Activated T-helper 9 cell treated with anti-CD3 and anti-CD28 coated beads, Interleukin-2, amount 50 U/mL, for 16 hours (primary cell): ENCODE results near the gene PSMD1.
"Not testable (repeated sequence)": the region's sequence is repeated elsewhere in the genome, so short reads cannot be mapped to it uniquely, and the experiment has no call there.

Experiments
- DNase-seq: peaks from one replicate; pipeline ENCODE4 v3.0.0-alpha.2; 2020; ENCODE audit warnings: low read depth

PSMD1 gene

DNA sequence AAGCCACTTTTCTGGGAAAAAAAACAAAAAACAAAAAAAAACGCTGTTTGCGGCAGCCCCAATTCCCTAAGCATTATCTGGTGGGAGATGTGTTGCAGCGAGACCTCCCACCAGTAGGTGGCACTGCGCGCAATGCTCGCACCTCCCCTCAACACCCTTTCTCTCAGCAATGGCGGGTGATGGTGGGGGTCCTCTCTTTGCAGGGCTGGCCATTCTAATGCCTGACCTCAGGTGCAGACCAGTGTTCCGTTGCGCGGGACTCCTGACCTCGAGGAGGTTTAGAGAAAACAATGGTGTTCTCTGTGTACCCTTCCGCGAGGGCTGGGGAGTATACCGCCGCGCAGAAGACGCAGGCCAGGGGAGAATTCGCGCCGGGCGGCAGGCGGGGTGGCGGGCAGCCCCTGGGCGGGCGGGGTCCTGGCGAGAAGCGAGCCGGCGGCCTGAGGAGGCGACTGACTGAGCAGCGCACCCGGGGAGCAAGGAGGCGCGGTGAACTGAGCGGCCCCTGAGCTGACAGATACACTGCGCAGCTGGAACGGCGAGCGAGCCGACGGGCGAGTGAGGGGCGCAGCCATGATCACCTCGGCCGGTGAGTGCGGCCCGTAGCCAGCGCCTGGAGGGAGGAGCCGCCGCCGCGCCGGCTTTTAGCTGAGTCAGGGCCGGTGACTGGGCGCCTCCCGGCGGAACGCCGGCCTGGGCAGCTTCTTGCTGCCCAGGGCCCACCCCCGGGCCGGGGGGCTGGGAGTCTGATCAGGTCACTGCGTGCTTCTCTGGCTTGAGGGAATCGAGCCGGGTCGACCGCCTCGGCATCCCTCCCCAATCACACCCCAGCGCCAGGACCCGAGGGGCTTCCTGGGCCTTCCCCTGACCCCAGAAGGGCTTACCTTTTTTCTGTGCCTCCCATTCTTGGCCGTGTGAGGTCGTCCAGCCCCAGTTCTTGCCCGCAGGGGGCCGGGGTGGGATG, at the start of gene PSMD1:
PSMD1 (plus strand) TSS at position 415 of the 964 bp plus-strand sequence; CDS start at position 574, 159 bp downstream.
- peak; percentile 90 for DNase-seq

DNA sequence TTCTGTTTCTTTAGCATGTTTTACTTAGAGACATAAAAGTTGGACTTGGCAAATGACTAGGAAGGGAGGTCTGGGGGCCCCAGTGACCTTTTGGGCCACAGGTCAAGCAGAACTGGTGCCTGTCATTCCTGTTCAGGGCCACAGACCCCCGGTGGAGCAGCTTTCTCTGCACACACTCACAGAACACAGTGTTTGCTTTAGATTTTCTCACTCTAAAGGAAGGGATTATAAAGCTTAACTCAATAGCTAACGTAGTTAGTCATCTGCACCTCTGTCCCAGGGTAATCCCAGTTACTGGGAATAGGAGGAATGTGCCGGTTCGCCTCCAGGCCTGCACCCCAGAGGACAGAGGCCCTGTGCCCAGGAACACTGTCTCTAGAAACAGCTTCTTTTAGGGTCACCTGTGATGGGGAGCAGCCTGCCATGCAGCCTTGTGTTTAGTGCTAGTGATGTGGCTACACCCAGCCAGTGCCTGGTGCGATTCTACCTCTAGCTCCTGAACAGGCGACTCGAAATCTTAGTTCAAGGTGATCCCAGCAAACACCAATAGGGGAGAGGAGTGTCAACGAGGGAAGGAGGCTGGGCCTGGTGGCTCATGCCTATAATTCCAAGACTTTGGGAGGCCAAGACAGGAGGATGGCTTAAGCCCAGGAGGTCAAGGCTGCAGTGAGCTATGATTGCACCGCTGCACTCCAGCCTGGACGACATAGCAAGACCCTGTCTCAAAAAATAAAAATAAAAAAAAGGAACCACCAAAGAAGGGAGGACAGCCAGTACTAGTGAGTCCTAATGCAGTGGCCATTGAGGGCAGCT, 49.2 kb upstream of the PSMD1 start:
- DNase-seq: no peak

DNA sequence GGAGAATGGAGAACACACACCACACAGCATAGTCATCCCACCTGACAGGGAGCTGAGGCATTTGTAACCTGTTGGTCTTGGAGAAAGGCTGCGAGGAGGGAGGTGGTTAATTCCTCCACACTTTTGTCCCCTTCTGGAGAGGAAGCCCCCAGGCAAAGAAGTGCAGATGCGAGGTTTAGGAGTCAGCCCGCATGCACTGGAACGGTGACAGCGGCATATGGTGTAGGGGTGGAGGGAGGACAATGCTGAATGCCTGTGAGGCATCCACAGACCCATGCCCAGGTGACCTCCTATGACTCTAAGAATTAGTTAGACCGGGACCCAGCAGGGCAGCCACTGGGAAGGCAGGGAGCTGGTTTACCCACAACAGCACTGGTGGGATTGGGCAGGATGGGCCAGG, 48.5 kb upstream of the PSMD1 start:
- no peak for DNase-seq

DNA sequence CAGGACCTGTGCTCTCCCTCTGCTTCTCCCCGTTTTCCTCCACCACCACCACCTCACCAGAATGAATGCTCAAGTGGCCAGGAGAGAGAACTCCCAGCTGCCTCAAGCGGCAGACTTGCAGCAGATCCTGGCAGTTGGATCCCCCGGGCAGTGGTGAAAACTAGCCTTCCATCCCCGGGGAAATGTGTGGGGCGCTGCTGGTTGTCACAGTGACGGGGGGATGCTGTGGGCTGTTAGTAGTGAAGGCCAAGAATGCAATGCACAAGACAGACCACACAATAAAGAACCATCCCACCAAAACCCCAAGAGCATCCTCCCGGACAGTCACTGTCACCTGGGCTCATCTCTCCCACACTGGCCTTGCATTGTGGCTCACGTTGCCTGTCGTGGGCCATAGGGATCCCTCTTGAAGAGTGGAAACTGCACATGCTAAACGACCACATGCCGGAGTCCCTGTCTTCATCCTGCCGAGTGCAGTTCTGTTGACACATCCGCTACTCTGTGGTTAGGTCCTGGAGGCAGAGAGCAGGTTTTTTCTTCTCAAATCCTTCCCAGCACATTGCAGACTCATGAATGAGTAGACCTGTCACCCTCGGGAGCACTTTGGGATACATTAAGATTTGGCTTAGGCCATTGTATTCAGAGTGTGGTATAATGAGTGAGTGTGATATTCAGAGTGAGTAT, 47.3 kb upstream of the PSMD1 start:
- DNase-seq: no peak

DNA sequence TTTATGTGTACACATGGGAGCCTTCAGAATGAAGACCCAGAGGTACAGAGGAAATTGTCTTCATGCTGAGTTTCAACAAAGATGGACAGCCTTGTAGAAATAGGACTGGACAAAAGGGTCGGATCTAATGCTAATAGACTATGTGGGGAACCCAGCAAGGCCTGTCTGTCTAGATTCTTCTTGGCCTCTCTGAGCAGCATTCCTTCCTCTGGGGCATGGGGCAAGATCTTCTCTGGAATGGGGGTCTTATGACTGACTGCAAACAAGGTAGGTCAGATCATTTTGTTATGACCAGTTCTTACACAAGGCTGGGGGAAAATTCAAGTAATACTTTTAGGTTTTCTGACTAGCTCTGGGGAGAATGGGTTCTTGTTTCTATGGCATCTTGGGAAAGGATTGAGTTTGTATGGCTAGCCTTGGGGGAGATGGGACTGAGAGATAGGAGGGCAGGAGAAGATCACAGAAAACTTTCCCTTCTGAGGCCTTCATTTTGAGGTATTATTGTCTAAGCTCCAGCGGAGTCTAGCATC, 46.4 kb upstream of the PSMD1 start:
- no peak for DNase-seq

DNA sequence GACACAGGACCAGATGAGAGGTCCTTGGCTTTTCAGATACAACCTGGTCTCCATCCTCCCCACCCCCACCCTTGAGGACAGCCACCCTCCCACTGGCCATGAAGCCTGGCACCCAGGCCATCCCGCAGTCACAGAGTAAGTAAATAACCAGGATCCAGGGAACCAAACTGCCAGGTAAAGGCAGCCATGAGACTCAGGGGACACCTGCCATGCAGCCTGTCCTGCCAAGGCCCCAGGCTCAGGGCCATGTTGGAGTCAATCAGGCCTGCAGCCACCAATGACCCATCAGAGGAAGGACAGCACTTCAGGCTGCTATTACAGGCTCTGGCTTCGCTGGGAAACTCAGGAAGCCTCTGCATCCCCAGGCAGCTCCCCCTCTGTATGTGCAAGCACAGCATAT, 45.1 kb upstream of the PSMD1 start:
- DNase-seq: no peak

DNA sequence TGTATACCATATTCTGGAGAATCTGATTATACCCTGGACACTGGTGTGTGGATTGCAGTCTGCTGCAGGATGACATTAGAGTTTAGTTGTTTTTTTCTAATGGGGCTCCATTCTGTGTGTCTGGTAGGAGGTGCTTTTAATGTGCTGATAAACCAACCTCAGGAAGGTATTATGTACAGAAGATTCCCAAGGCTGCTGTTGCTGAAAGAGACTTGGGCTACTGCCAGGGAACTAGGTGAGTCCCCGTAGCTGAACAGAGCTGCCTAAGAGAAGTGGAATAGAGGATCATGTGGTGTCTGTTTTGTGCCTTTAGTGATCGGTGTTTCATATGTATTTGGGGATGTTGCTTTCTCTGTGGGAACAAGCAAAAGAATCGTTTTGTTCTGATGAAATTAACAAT, 44.2 kb upstream of the PSMD1 start:
- no peak for DNase-seq

DNA sequence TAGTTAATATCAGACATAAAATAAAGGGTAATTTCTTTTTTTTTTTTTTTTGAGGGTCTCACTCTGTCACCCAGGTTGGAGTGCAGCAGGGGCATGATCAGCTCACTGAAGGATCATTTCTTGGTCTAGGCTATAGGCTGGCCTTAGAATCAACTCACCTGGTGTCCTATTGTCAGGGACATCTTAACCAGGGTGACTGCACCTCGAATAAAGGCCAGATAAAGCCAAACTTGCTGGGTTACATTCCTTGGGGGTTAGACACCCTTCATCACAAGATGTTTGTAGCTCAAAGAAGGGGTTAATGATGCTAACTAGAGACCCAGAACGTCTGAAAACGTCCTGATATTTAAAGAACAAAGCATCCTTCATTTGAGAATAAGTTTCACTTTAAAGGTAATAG, 42.8 kb upstream of the PSMD1 start:
- no peak for DNase-seq

DNA sequence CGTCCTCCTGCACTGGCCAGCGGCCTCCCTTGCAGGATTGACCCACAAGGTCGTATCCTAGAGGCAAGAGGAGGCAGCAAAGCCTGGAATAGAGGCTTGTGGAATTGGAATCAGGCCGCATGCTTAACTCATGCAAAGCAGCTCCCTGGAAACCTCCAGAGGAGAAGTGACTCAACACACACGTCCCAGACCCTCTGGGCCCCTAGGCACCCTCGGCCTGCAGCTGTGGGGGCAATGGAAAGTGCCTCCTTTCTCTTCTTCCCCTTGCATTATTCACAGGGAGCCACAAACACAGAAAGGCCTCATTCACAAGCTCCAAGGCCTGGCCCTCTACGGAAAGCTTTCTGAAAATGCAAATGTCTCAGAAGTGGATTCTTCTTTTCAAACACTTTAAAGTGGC, 41.2 kb upstream of the PSMD1 start:
- DNase-seq: no peak

DNA sequence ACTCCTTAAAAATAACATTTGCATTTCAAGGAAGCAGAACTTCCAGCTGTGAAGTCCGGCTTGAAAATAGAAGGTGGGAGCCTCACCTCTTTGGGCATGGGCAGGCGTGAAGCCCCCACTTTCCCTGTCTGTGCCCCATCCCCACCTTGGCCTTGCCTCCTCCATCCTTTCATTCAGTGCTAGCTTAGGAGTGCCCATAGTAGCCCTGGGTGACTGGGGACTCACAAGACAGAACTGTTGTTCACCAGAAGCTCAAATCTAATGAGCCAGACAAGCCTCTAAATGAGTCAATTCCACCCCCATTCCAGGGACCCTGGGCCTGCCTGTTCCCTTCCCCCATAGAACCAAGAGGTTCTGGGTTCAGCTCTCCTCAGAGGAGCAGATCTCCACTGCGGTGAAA, 40.7 kb upstream of the PSMD1 start:
- DNase-seq: no peak

DNA sequence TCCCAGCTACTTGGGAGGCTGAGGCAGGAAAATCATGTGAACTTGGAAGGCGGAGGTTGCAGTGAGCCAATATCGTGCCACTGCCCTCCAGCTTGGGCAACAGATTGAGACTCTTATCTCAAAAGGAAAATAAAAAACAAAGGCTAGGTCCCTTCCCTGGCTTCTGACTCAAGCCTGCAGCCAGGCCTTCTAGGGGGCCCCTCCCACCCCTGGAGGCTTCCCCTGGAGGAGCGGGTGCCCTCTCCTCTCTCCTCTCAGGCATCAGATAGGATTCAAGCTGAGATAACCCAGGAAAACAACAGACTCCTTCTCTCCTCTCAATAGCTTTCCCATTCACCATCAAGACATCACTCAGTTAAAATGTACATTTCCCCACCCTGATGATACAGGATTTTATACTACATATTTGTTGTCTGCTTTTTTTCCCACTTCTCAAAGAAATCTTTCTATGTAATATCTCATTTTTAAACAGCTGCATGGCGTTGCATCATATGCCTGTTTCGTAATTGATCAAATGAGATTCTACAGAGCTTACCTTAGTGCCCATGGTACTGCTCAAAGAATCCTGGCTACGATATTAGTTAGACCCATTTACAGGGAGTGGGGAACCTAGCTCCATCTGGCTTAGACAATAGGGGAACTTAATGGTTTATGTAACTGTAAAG, 40.0 kb upstream of the PSMD1 start:
- no peak for DNase-seq

DNA sequence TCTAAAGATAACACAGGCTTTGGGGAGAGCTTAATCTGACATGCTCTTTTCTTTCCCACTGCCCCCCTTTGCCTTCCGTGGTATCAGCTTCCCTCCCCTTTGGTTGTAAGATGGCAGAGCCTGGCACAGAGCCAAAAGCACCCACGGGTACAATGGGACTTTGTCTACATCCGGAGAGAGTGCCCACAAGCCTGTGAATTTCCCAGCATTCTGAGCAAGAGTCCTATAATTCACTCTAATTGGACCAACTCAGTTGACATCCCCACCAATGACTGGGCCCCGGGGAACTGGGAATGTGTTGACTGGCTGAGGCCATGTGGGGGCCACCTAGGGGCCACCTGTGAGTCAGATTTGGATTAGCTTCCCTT, 39.5 kb upstream of the PSMD1 start:
- no peak for DNase-seq

DNA sequence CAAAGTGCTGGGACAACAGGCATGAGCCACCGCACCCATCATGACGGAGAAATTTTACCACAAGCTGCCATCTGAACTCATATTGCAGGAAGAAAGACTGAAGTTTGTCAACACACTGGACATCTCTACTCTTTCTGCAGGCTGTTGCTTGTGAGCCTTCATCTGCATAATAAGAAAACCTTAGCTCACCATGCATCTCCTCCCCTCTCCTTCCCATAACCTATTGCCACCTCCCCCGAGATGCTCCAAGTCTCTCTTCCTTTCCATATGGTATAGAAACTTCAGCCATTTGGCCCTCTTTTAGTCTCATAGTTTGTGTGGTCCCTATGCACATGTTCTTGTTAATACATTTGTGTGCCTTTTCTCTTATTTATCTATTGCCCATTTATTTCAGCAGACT, 38.5 kb upstream of the PSMD1 start:
- DNase-seq: no peak

DNA sequence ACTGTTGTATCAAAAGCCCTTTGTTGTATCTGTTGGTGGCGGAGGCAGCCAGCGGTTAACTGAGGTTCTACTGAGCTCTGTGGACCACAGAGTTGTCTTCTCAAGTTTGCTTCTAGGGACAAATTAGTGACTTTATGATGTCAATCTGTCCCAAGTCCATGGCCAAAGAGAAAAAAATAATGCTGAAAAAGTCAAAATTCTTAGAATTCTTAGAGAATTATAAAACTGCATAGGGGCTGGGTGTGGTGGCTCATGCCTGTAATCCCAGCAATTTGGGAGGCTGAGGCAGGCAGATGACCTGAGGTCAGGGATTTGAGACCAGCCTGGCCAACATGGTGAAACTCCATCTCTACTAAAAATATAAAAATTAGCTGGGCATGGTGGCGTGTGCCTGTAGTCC, 31.6 kb upstream of the PSMD1 start:
- not testable (repeated sequence) for DNase-seq

DNA sequence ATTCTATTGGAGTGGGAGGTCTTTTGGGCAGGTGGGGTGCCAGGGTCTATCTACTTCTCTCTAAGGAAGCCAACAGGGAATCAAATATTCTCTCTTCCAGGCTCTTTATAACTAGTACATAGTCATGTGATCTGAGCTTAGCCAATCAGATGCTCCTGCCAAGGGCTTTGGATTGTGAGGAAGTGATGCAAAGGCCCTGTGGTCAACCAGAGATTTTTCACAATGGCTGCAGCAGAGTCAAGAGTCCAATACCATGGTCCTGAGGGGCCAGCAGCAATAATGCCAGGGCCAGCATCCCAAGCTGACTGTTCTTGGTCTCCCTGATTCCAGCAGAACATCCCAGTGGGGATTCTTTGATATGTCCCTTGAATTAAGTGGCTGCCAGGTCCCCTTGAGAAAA, 27.8 kb upstream of the PSMD1 start:
- DNase-seq: no peak

DNA sequence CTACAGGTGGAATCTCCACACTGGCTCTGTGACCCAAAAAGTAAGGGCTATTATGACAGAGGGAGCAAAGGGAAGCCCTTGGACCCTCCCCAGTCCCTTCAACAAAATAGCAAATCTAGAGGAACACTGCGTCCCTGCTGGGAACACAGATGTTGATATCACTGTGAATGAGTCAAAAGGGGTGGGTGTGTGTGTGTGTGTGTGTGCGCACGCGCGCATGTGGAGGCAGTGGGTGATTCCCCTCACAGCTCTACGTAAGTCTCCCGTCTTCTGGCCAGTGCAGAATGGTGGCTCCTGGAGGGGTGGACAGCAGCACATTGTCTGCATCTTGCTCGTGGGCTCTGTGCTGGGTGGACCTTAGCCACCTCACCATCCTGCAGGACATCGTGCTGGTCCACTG, 27.1 kb upstream of the PSMD1 start:
- no peak for DNase-seq

DNA sequence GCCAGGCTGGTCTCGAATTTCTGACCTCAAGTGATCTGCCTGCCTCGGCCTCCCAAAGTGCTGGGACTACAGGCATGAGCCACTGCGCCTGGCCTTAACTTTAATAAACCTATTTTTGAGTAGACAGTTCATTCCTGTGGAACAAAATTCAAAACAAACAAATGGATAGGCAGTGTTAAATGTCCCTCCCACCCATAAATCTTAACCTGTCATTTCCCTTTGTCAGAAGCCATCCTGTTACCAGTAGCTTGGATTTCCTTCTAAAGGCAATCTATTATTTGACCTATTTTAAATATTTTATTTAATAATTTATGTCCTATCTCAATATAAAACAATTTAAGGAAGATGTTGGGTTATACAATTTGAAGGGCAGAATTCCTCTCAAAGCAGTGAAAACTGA, 25.9 kb upstream of the PSMD1 start:
- no peak for DNase-seq

DNA sequence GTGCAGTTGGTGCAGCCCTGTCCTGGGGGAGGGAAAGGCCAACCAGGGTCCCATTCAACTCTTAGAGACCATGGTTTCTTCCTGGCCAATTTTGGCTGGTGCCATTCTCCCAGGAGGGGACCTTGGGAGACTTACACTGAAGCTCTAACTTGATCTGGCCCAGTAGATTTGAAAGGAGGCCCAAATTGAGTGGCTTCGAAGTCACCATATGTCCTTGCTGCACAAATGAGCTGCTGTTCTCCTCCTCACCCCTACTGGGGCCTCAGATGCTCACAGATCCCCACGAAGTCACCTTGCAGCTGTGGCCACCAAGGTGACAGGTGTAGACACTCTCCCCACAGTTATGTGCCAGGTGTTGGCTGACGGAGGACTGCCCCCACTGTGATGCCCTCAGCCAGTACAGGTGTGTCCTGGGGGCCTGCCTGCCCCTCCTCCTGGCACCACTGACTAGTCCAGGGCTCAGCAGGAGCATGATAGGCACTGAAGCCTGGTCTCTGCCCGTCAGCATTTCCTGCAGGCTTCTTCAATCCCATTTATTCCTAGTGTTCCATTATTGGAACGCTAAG, 24.0 kb upstream of the PSMD1 start:
- no peak for DNase-seq

DNA sequence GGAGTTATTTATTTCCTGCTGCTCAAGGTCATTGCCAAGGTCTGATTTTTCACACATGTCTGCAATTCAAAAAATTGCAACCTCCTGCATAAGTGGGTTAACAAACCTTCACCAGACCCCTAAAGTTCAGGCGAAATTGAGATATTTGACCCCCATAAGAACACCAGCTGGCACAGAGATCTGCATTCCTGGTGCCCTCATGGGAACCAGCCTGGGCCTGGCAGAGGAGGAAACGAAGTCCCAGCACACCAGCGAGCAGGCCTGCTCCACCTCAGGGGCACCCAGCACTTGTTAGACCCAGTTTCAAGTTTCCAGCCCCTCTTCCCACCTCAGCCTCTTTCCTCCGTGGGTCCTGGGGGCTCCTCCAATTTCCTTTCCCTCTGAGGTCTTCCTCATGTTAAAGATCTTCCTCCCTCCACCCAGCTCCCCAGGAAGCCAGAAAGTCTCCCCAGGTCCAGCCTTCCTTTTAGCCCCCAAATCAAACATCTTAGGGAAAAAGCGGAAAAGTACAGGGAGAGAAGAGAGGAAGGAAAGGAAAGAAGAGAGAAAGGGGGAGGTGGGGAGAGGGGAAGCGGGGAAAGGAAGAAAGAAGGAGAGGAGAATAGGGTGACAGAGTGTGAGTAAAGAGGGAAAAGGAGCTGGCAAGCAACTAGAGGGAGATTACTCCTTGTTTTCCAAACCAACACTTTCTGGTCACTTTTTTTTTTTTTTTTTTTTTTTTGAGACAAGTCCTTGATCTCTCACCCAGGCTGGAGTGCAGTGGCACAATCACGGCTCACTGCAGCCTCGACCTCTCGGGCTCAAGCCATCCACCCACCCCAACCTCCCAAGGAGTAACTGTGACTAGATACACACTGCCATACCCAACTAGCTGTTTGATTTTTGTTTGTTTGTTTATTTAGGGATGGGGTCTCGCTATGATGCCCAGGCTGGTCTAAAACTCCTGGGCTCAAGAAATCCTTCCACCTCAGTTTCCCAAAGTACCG, 23.2 kb upstream of the PSMD1 start:
- no peak for DNase-seq

DNA sequence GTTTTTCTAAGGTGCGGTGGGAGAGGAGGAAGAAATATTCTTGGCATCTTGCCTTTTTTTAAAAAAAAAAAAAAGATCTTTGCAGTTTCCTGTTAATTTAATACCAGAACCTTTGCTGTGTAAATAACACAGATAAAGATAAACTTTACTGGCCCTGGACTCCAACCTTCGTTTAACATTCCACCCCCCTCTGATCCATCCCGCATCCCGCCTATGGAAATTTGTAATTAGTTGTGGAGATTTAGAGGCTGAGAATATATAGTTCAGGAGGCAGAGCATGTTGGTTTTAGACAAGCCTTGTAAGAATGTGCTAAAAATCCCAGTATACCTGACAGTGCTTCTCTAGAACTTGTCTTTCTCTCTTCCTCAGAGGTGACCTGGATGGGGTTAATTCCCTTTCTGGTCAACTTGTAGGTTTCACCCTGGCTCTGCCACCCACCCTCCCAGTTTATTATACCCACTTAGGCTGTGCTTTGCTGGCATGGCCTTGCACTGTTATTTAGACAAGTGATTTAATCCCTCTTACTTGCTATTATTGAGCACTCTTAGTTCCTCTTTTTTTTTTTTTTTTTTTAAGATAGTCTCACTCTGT, 22.3 kb upstream of the PSMD1 start:
- DNase-seq: no peak
